ENCODE data around the gene SLC51A. TPM values are rescaled to one million over a fixed set of nuclear protein-coding genes. Genes with fewer than 3 reads are reported as not detected.
"Not testable (repeated sequence)": the region's sequence is repeated elsewhere in the genome, so short reads cannot be mapped to it uniquely, and the experiment has no call there.

The SLC51A gene
- total RNA-seq, 1 donor from 2014 or later: not detected

- intact Hi-C loops (cut with DNase I): no loop called here
- Histone ChIP-seq H3K4me1 (no peaks in the 10 kb centered on the region), H3K9me3 (no peaks in the 10 kb centered on the region), H3K27me3 (no peaks in the 10 kb centered on the region), H3K36me3 (no peaks in the 10 kb centered on the region), H3K27ac (no peak overlapping the region), H3K4me3 (no peak overlapping the region)
- TF ChIP-seq CTCF (IDR thresholded peaks at IDR 0.05): no peak
- no peak for DNase-seq (ENCODE audit: low spot score in 2 of 2)
Measured at GRCh38 chr3:196208942-196209695, 7.2 kb upstream of the SLC51A start.

- H3K36me3 ChIP-seq; H3K9me3 ChIP-seq; intact Hi-C loops (cut with DNase I); DNase-seq (ENCODE audit: low spot score in 2 of 2); H3K27ac ChIP-seq; H3K4me3 ChIP-seq; H3K27me3 ChIP-seq; H3K4me1 ChIP-seq: not testable (repeated sequence)
Measured at GRCh38 chr3:196209944-196210672, 6.2 kb upstream of the SLC51A start.

GRCh38 chr3:196210673-196211556 is 5.4 kb upstream of the SLC51A start, which contains the start of gene ZDHHC19:
Gene ZDHHC19, minus strand, starts transcription at chr3:196211400. Its CDS starts 85 bp downstream, at chr3:196211315.
- no peak for DNase-seq (ENCODE audit: low spot score in 2 of 2)
- Histone ChIP-seq H3K4me3 (no peak within 1 kb of the TSS), H3K36me3 (no peaks in the 10 kb centered on the region), H3K27ac (no peak within 1 kb of the TSS), H3K4me1 (no peaks in the 10 kb centered on the region), H3K27me3 (no peaks in the 10 kb centered on the region), H3K9me3 (no peaks in the 10 kb centered on the region)
- intact Hi-C loops (cut with DNase I): no loop called here
- no peak for TF ChIP-seq CTCF (IDR thresholded peaks at IDR 0.05)

GRCh38 chr3:196214783-196215441 is 1.4 kb upstream of the SLC51A start:
- TF ChIP-seq CTCF (IDR thresholded peaks at IDR 0.05): no peak
- no peak overlapping the region for H3K4me3 ChIP-seq
- H3K36me3 ChIP-seq: no peaks in the 10 kb centered on the region
- H3K9me3 ChIP-seq: no peaks in the 10 kb centered on the region
- no peaks in the 10 kb centered on the region for H3K4me1 ChIP-seq
- no peaks in the 10 kb centered on the region for H3K27me3 ChIP-seq
- no peak overlapping the region for H3K27ac ChIP-seq
- DNase-seq (ENCODE audit: low spot score in 2 of 2): no peak
- intact Hi-C loops (cut with DNase I): no loop called here

GRCh38 chr3:196215493-196216020 is 777 bp upstream of the SLC51A start:
- no peaks in the 10 kb centered on the region for H3K36me3 ChIP-seq
- intact Hi-C loops (cut with DNase I): no loop called here
- no peaks in the 10 kb centered on the region for H3K9me3 ChIP-seq
- H3K4me1 ChIP-seq: no peaks in the 10 kb centered on the region
- TF ChIP-seq CTCF (IDR thresholded peaks at IDR 0.05): no peak
- no peak overlapping the region for H3K4me3 ChIP-seq
- H3K27ac ChIP-seq: no peak overlapping the region
- DNase-seq (ENCODE audit: low spot score in 2 of 2): no peak
- H3K27me3 ChIP-seq: no peaks in the 10 kb centered on the region

All from ascending aorta (tissue), 2 donors.